GM12865 (cell line): ENCODE results near the gene SLC6A5.
"Not testable (repeated sequence)": the region's sequence is repeated elsewhere in the genome, so short reads cannot be mapped to it uniquely, and the experiment has no call there.

Source experiments
- DNase-seq: peaks from one replicate; pipeline ENCODE4 v3.0.0; 2010; ENCODE audit warnings: low read depth
- H3K4me3 ChIP-seq: 2 replicates; pipeline ENCODE4 v1.5.1; 2011; ENCODE audit warnings: mild to moderate bottlenecking, low read depth, low read length, control low read depth
- CTCF ChIP-seq: IDR thresholded peaks from 2 replicates; pipeline ENCODE4 v1.5.1; 2011; ENCODE audit warnings: low read length, control low read depth, low read depth, inconsistent platforms; ENCODE audit not compliant: insufficient read depth; ENCODE audit errors: missing control alignments

SLC6A5 gene

DNA sequence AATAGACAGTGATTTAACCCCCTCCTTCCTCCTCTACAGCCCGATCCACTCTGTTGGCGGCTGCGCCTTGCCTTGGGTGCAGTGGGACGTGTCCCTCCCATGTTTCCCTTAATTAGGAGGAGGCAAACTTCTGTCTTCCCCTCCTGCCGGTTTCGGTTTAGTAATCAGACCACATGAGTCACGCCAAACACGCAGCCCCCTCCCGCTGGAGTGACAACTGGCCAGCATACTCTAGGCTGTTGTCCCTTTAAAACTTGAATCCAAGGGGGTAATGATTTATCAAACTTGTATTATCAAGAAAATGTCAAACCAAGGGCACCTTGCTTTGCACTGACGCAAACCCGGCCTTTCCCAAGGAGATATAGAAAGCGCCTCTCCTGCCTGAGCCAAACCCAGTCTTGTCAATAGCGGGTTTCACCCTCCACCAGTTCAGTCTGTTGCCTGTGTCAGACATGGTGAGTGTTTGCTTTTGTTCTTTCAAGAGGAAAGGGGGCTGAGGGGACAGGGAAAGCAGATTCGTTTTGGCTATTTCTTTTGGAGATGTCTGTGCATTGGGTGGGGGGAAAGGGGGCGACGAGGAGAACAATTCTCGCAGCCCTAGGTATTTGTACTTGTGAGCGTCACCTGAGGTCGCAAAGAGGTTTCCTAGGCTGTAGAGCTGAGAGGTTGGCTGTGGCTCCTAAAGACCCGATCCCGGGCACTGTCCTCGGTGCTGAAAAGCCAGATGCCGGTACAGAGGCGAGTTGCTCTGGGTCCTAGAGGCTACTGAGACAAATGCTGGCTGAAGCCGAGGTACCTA, at the start of gene SLC6A5:
TSS of gene SLC6A5 (plus strand) at position 388 of the 799 bp plus-strand sequence. CDS start at position 453, 65 bp downstream.
- no peak within 1 kb of the TSS for H3K4me3 ChIP-seq
- TF ChIP-seq CTCF = no peak
- peak; percentile 21 for DNase-seq

DNA sequence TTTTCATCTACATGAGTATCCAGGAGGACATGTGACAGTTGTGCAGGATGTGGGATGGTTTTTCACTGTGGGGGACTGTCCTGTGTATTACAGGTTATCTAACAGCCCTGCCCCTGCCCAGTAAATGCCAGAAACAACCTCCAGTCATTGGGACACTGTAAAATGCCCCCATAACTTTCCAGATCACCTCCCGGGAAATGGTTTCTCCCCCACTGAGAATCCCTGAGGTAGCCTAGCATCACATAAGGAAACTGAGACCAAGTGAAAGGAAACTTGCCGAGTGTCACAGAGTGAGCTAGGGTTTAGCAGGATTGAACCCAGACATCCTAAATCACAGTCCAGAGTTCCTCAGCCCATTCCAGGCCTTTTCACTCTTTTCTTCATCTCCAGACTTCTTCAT, 48.3 kb upstream of the SLC6A5 start:
- DNase-seq = no peak
- no peak for TF ChIP-seq CTCF
- H3K4me3 ChIP-seq = no peak overlapping the region

GRCh38 chr11:20555783-20556182, 43.6 kb upstream of the SLC6A5 start:
- H3K4me3 ChIP-seq = no peak overlapping the region
- TF ChIP-seq CTCF = no peak

GRCh38 chr11:20556396-20556795, 43.0 kb upstream of the SLC6A5 start:
- not testable (repeated sequence) for DNase-seq, H3K4me3 ChIP-seq

More at GRCh38 chr11:20555783-20556182, 43.6 kb upstream of the SLC6A5 start:
- DNase-seq = no peak

DNA sequence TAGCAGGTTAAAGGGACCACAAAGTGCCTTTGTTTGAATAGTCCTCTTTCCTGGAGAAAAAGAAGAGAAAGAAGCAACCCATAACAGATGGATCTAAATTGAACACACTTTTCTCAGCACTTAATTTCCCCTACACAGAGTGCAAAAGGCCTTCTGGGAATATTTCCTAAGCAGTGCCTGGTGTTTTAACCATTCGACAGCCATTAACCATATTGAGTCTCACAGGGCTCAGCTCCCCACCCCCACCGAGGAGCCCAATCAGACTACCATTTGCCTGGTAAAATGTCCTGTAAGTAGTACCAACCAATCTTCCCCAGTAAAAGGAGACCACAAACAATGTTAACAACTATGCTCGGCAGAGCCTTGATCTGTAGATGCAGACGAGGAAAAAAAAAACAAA, 40.7 kb upstream of the SLC6A5 start:
- DNase-seq = no peak
- H3K4me3 ChIP-seq = no peak overlapping the region
- TF ChIP-seq CTCF = no peak

- TF ChIP-seq CTCF = no peak
- DNase-seq = no peak
- H3K4me3 ChIP-seq = no peak overlapping the region
These were observed 39.7 kb upstream of the SLC6A5 start for GRCh38 chr11:20559523-20560300.

GRCh38 chr11:20561915-20562314, 37.5 kb upstream of the SLC6A5 start:
- no peak for TF ChIP-seq CTCF
- H3K4me3 ChIP-seq = no peak overlapping the region
- no peak for DNase-seq
